Body of pancreas (tissue), 4 donors: ENCODE measurements around the gene P2RX5. TPM values are rescaled to one million over a fixed set of nuclear protein-coding genes. Genes with fewer than 3 reads are reported as not detected.

Source experiments
- ATAC-seq: fragments of 150-250 bp; one replicate; pipeline ENCODE4 v1.9.1; 2016
- DNase-seq, 4 donors: peaks; one replicate each; pipeline ENCODE4 v3.0.0-alpha.2; 2019
- H3K27ac ChIP-seq, 4 donors: fragments of 200-600 bp; sonication (generic); 1 replicate in 3 of 4; 2 replicates in 1 of 4; pipeline versions ENCODE4 v1.5.1 to v1.6.1; 2016 to 2019; ENCODE audit warnings: mild to moderate bottlenecking in 1 of 4, mixed read lengths in 1 of 4, moderate library complexity in 1 of 4
- H3K27me3 ChIP-seq, 2 donors: fragments of 200-600 bp; sonication (generic); one replicate each; pipeline ENCODE4 v1.6.0; 2016; ENCODE audit warnings: mild to moderate bottlenecking in 1 of 2
- H3K36me3 ChIP-seq, 2 donors: fragments of 200-600 bp; sonication (generic); replicated peaks in 1 of 2; 2 replicates each; pipeline ENCODE4 v1.5.1; 2016; ENCODE audit warnings: low read depth in 2 of 2; ENCODE audit not compliant: insufficient read depth in 1 of 2
- H3K4me1 ChIP-seq: fragments of 200-600 bp; sonication (generic); one replicate; pipeline ENCODE4 v1.6.0; 2016
- H3K4me3 ChIP-seq, 2 donors: fragments of 200-600 bp; sonication (generic); 1 replicate in 1 of 2; 2 replicates in 1 of 2; pipeline ENCODE4 v1.5.1; 2016 to 2019
- H3K9me3 ChIP-seq, 3 donors: fragments of 200-600 bp; sonication (generic); 1 replicate in 2 of 3; 2 replicates in 1 of 3; pipeline ENCODE4 v1.5.1; 2016
- POLR2A ChIP-seq, 3 donors: fragments of 450-650 bp; IDR thresholded peaks; one replicate each; pipeline ENCODE4 v1.6.1; 2016; ENCODE audit warnings: antibody characterized with exemption in 3 of 3, mild to moderate bottlenecking in 2 of 3
- WGBS, 2 donors: methylation state at CpG; one replicate each; pipeline ENCODE4 v1.1.5; 2017; 5-methylcytosine and 5-hydroxymethylcytosine counted together
- intact Hi-C: fragments of 100-400 bp; cut with DNase I; formaldehyde crosslinking; loops from one replicate; pipeline ENCODE4 v1.15.1; 2023
- total RNA-seq, 2 donors: library from RNA; depleted of rRNA; stranded (reverse); fragments of >200 nt; gene quantifications; one replicate each; pipeline ENCODE4 v1.1.0, GENCODE V29; 2016
- TF ChIP-seq, protein P1 (sequence below), 7 experiments: fragments of 450-650 bp in 4 of 7; fragments of 200-600 bp in 3 of 7; sonication (generic) in 3 of 7; IDR thresholded peaks; one replicate each; pipeline ENCODE4 v1.5.1; 2016 to 2019; ENCODE audit warnings: antibody characterized with exemption in 7 of 7

The P2RX5 gene
- total RNA-seq, 2 donors from 2014 or later: 0.52 to 0.99 TPM

DNA sequence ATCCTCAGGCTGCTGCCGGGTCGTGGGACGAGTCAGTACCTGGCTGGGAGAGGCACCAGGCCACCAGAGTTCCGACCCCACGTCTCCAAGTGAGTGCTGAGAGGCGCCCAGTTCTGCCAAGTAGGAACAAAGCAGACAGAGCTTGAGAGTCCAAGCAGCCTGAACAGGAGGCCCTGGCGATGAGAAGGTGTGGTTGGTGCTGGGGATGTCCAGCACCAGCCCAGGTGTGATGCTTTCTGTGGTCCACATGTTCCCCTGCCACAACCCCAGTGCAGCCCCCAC, 38.4 kb downstream of the P2RX5 start:
- no peak overlapping the region for H3K4me3 ChIP-seq
- TF ChIP-seq, protein P1, sequence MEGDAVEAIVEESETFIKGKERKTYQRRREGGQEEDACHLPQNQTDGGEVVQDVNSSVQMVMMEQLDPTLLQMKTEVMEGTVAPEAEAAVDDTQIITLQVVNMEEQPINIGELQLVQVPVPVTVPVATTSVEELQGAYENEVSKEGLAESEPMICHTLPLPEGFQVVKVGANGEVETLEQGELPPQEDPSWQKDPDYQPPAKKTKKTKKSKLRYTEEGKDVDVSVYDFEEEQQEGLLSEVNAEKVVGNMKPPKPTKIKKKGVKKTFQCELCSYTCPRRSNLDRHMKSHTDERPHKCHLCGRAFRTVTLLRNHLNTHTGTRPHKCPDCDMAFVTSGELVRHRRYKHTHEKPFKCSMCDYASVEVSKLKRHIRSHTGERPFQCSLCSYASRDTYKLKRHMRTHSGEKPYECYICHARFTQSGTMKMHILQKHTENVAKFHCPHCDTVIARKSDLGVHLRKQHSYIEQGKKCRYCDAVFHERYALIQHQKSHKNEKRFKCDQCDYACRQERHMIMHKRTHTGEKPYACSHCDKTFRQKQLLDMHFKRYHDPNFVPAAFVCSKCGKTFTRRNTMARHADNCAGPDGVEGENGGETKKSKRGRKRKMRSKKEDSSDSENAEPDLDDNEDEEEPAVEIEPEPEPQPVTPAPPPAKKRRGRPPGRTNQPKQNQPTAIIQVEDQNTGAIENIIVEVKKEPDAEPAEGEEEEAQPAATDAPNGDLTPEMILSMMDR (IDR thresholded peaks at IDR 0.05): no peak
- TF ChIP-seq POLR2A (IDR thresholded peaks at IDR 0.05): no peak
- no peak for DNase-seq
- H3K9me3 ChIP-seq: no peaks in the 10 kb centered on the region
- H3K36me3 ChIP-seq: peaks cover 0 to 2% of the 10 kb centered on the region in 2 donors
- 88 to 91% methylated on average over 7 of the region's 7 CpGs for WGBS, 2 donors
- intact Hi-C loops: no loop called here
- peaks cover 19% of the 10 kb centered on the region for H3K4me1 ChIP-seq
- no peak overlapping the region for H3K27ac ChIP-seq
- H3K27me3 ChIP-seq: no peaks in the 10 kb centered on the region
- ATAC-seq: no peak

DNA sequence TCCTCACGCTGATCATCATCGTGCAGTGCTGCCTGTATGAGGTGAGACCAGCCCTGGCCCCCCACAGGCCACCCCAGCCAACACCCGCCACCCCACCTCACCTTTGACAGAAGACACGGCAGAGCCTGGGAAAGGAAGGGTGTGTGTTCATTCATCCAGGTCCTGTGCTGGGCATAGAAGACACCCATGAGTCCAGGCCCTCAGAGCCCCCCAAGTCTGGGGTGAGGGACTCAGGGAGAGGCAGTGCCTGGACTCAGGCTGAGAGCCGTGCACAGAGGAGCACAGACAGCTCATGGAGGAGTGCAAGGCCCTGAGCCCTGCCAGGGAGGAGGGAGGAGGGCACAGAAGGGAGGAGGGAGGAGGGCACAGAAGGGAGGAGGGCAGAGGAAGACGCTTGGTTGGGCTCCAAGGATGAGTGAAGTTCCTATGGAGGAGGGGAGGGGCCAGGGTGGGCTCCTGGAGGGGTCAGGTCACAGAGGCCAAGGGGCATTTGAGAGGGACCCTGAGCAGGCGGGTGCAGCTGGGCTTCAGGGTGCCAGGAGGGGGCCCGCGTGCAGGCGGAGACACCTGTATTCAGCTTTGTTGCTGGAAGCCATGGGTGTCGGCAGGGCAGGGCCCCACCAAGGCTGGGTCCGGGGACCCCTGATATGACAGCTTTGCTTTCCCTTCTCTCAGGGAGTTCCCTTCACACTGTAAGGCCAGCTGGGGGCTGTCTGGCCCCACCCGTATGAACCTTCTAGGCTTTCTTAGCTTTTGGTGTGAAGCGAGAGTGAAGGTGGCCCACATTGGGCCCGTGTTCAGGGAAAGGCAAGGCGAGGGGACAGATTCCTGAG, 39.0 kb downstream of the P2RX5 start:
- no peaks in the 10 kb centered on the region for H3K9me3 ChIP-seq
- peaks cover 0 to 2% of the 10 kb centered on the region in 2 donors for H3K36me3 ChIP-seq
- no peak overlapping the region for H3K4me3 ChIP-seq
- peaks cover 19% of the 10 kb centered on the region for H3K4me1 ChIP-seq
- WGBS, 2 donors: 86 to 91% methylated on average over 13 to 16 of the region's 16 CpGs
- DNase-seq (no peak), ATAC-seq (no peak)
- TF ChIP-seq, protein P1 (IDR thresholded peaks at IDR 0.05): no peak
- no peak for TF ChIP-seq POLR2A (IDR thresholded peaks at IDR 0.05)
- intact Hi-C loops: no loop called here
- H3K27ac ChIP-seq: no peak overlapping the region
- H3K27me3 ChIP-seq: no peaks in the 10 kb centered on the region

DNA sequence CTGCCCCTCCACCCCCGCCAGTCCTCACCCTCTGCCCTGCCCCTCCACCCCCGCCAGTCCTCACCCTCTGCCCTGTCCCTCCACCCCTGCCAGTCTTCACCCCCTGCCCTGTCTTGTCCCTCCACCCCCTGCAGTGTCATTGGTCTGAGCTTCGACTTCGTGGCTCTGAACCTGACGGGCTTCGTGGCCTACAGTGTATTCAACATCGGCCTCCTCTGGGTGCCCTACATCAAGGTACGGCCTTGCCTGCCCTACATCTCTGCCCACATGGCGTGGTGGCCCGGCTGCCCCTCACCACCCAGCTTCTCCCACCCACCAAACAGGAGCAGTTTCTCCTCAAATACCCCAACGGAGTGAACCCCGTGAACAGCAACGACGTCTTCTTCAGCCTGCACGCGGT, 39.6 kb downstream of the P2RX5 start:
- H3K27ac ChIP-seq: no peak overlapping the region
- WGBS, 2 donors: 90 to 93% methylated on average over 12 to 14 of the region's 16 CpGs
- no peaks in the 10 kb centered on the region for H3K27me3 ChIP-seq
- H3K4me3 ChIP-seq: no peak overlapping the region
- DNase-seq (no peak), ATAC-seq (no peak)
- peaks cover 0 to 2% of the 10 kb centered on the region in 2 donors for H3K36me3 ChIP-seq
- no peaks in the 10 kb centered on the region for H3K9me3 ChIP-seq
- intact Hi-C loops: no loop called here
- peaks cover 19% of the 10 kb centered on the region for H3K4me1 ChIP-seq
- no peak for TF ChIP-seq POLR2A (IDR thresholded peaks at IDR 0.05)
- TF ChIP-seq, protein P1 (IDR thresholded peaks at IDR 0.05): no peak

DNA sequence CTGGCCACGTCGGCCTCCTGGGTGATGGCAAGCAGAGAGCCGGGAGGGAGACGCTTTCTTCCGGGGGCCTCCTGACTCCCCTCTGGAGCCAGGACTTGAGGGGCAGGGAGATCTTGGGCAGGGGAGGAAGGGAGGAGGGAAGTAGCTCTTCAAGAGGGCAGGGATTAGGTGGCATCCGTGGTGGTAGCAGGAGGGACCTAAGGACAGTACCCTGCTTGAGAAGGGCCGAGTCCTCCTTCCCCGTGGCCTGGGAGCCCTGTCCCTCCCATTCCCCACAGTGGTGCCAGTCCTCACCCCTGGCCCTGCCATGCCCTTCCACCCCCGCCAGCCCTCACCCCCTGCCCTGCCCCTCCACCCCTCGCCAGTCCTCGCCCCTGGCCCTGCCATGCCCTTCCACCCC, 40.2 kb downstream of the P2RX5 start:
- no peak for TF ChIP-seq POLR2A (IDR thresholded peaks at IDR 0.05)
- TF ChIP-seq, protein P1 (IDR thresholded peaks at IDR 0.05): no peak
- Histone ChIP-seq H3K4me1 (peaks cover 19% of the 10 kb centered on the region), H3K27me3 (no peaks in the 10 kb centered on the region), H3K27ac (no peak overlapping the region), H3K36me3 (peaks cover 0 to 2% of the 10 kb centered on the region in 2 donors), H3K9me3 (no peaks in the 10 kb centered on the region), H3K4me3 (no peak overlapping the region)
- 86 to 87% methylated on average over 5 to 11 of the region's 11 CpGs for WGBS, 2 donors
- ATAC-seq (no peak), DNase-seq (no peak)
- intact Hi-C loops: no loop called here
